Muscle layer of colon (tissue), 2 donors: ENCODE measurements around the gene DBNL.

Source experiments
- H3K27ac ChIP-seq: one replicate; pipeline ENCODE4 v1.7.0; 2013; ENCODE audit warnings: low read depth, mild to moderate bottlenecking, low read length, moderate library complexity
- H3K27me3 ChIP-seq, 2 donors: one replicate each; pipeline ENCODE4 v1.7.0; 2013; ENCODE audit warnings: low read length in 2 of 2, mild to moderate bottlenecking in 2 of 2; ENCODE audit not compliant: insufficient read depth in 2 of 2, control insufficient read depth in 1 of 2
- H3K36me3 ChIP-seq: one replicate; pipeline ENCODE4 v1.7.0; 2013; ENCODE audit warnings: mild to moderate bottlenecking, low read length; ENCODE audit not compliant: insufficient read depth
- H3K4me1 ChIP-seq: one replicate; pipeline ENCODE4 v1.7.0; 2013; ENCODE audit warnings: mild to moderate bottlenecking, low read length; ENCODE audit not compliant: insufficient read depth
- H3K4me3 ChIP-seq, 2 donors: one replicate each; pipeline ENCODE4 v1.7.0; 2013; ENCODE audit warnings: low read length in 2 of 2, low read depth in 1 of 2, mild to moderate bottlenecking in 1 of 2, moderate library complexity in 1 of 2
- H3K9ac ChIP-seq: one replicate; pipeline ENCODE4 v1.7.0; 2013; ENCODE audit warnings: low read length
- H3K9me3 ChIP-seq: one replicate; pipeline ENCODE4 v1.7.0; 2013; ENCODE audit warnings: mild to moderate bottlenecking, low read length
- donor health status: abdominal sarcoma.
- donor health status: Adenocarcinoma of cecum.

Gene DBNL

DNA sequence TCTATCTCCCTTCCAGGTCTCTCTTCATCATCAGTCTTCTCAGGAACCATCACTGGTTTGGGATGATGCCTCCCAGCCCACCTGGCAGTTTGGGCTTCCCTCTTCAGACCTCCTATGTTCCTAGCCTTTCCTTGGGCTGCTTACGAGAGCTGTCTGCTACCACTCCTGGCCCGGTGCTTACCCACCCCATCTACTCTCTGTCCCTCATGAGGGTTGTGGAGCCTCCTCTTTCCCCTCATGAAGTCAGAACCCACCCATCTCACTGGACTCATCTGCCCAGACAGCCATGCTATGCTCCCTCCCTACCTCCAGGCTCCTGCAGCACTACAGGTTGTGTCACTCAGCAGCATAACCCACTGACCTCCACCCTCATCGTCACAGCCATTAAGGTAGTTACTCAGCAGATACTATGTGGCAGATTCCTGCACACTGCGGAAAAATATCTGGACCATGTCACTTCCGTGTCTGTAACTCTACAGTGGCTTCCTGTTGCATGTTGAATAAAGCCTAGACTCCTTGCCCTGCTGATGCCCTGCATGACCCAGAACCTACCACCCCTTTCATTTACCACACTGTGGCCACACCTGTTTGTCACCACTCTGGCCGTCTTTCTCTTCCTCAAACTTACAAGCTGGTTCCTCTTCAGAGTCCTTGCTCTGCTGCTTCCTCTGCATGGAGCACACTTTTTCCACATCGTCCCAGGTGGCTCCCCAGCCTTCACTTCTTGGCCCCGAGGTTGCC is 2.0 kb downstream of the DBNL start:
- H3K27ac ChIP-seq, result no peak overlapping the region
- H3K9ac ChIP-seq, result no peak overlapping the region

DNA sequence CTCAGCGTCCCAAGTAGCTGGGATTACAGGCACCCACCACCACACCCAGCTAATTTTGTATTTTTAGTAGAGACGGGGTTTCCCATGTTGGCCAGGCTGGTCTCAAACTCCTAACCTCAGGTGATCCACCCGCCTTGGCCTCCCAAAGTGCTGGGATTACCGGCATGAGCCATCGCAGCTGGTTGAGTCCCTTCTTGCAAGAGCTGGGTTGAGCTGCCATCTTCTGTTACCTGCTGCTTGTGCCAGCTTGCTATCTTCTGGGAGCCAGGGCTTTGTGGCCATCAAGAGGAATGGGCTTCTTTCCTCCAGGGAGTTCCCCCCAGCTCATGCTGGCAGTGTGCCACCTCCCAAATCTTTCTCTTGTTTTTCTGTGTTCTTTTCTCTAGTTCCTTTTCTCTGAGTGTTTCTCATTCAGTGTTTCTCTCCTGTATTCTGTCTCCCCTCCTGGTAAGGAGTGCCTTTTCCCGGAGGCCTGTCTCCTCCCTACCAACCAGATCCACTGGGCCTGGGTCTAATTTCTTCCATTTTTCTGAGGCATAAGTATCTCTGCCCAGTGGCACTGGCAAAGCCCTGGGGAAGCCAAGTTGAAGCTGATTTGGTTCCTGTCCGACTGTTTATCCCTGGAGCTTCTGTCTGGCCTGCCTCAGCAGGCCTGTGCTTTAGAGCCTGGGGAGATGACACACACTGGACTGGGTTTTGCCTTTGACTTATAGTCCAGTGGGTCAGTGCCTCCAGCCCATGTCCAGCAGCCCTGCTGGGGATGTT is 3.7 kb downstream of the DBNL start:
- Histone ChIP-seq H3K36me3 (peaks cover 45% of the 10 kb centered on the region), H3K27ac (no peak overlapping the region), H3K27me3 (no peaks in the 10 kb centered on the region), H3K9me3 (no peaks in the 10 kb centered on the region), H3K4me1 (peaks cover 24% of the 10 kb centered on the region), H3K4me3 (no peak overlapping the region), H3K9ac (no peak overlapping the region)

More for the DNA sequence above, 2.0 kb downstream of the DBNL start:
- Histone ChIP-seq H3K36me3 (peaks cover 31% of the 10 kb centered on the region), H3K9me3 (no peaks in the 10 kb centered on the region), H3K27me3 (no peaks in the 10 kb centered on the region), H3K4me3 (no peak overlapping the region), H3K4me1 (peaks cover 24% of the 10 kb centered on the region)

DNA sequence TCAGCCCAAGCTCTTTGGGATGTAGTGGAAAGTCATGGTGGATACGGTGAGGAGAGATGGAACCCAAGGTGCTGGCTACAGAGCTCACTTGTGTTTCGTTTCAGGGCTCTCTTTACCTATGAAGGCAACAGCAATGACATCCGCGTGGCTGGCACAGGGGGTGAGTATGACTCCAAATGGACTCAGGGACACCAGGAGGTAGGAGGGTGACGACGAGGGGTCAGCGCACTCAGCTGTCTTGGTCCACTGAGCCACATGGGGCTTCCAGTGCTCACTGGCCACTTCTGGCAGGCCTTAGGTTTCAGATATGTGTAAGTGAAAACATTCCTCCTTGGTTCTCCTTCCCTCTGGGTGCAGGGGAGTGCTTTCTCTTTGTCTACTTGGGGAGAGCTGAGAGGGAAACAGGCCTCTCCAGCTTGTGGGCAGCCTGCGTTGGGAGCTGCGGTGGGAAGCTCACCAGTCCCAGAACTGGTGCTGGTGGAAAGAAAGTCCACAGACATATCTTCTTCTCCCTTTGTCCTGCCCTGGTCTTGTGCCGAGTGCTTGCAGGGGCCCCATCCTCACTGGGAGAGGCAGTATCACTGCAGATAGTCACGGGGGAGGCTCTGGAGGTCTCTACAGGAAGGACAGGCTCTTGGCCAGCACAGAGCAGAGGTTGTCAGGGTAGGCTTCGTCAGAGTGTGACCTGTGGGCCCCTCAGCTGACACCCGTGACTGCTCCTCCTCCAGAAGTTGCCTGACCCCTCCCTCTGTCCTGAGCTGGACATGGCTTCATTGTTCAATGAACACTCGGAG is 5.8 kb downstream of the DBNL start:
- Histone ChIP-seq H3K27me3 (no peaks in the 10 kb centered on the region), H3K36me3 (peaks cover 58% of the 10 kb centered on the region), H3K27ac (no peak overlapping the region), H3K9me3 (no peaks in the 10 kb centered on the region), H3K4me1 (peaks cover 18% of the 10 kb centered on the region), H3K9ac (no peak overlapping the region), H3K4me3 (no peak overlapping the region)

DNA sequence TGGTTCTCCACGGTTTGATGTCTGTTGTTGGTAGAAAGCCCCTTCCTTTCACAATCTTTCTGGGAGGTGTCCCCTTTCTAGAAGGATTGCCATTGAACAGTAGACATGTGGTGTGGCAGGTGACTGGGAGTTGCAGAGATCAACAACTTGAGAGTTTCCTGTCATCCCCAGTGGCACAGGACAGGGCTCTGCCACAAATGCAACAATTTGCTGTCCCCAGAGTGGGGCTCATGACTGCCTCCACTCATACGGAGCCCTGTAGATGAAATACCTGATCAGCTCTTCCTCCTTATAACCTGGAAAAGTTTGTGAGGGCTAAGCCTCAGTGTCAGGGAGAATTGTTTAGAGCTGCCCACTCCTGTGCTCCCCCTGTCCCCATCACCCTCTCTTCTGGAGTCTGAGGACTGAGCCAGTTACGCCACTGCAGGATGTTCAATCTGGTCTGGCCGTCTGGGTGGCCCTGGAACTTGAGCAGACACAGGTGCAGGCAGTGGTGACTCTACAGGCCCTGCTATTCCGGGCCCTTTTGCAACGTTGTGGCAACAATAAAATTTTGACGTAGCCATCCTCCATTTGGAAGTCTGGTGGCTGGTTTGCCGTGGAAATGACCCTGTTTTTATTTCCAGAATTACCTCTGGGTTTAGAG is 6.5 kb downstream of the DBNL start:
- H3K36me3 ChIP-seq, result peaks cover 63% of the 10 kb centered on the region
- no peaks in the 10 kb centered on the region for H3K27me3 ChIP-seq
- peaks cover 11% of the 10 kb centered on the region for H3K4me1 ChIP-seq
- H3K4me3 ChIP-seq, result no peak overlapping the region
- no peak overlapping the region for H3K9ac ChIP-seq
- no peak overlapping the region for H3K27ac ChIP-seq
- no peaks in the 10 kb centered on the region for H3K9me3 ChIP-seq

DNA sequence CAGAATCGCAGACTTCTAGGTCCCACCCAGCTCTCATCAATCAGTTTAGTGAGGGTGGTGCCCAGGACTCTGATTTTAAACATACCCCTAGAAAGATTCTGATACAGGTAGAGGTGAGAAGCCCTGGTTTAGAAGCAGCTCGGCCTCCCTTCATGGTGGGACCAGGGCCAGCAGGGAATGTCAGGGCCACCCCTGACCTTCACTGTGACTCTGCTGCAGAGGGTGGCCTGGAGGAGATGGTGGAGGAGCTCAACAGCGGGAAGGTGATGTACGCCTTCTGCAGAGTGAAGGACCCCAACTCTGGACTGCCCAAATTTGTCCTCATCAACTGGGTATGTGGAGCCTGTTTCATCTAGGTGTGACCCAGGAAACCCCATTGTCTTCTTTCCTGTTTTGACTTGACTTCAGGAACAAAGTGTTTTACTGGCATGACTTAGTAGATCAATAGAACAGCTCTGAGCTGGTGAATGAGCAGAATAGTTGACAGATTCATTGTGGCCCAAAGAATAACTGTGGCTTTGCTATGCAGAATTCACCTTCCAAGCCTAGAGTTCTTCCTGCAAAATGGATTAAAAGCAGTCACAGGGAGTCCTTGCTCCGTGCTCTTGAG is 7.2 kb downstream of the DBNL start:
- Histone ChIP-seq H3K27me3 (no peaks in the 10 kb centered on the region), H3K36me3 (peaks cover 66% of the 10 kb centered on the region), H3K9ac (no peak overlapping the region), H3K9me3 (no peaks in the 10 kb centered on the region), H3K4me3 (no peak overlapping the region), H3K27ac (no peak overlapping the region), H3K4me1 (peaks cover 4% of the 10 kb centered on the region)

DNA sequence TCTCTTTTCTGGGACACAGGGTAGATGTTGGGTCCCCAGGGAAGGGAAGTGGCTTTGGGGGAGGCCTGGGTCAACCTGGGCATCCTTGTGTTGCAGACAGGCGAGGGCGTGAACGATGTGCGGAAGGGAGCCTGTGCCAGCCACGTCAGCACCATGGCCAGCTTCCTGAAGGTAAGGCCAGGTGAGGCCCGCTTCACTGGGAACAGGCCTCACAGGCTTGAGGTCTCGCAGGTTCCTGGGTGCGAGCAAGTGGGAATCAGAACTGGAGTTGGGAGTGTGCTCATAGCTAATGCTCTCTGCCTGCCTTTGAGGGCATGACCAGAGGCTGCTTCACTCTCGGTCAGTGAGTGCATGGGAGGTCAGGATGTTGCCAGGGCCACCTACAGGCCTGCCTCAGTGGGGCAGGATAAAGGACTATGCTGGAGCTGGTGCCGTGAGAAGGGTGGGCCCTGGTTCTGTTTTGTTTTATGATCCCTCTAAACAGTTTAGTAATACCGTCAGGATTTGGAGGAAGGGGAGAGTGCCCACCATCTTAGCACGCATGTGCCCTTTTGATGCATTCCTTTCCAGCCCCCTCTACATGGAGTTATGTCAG is 8.4 kb downstream of the DBNL start:
- H3K4me3 ChIP-seq, result no peak overlapping the region
- no peaks in the 10 kb centered on the region for H3K9me3 ChIP-seq
- no peak overlapping the region for H3K9ac ChIP-seq
- no peak overlapping the region for H3K27ac ChIP-seq
- no peaks in the 10 kb centered on the region for H3K27me3 ChIP-seq
- H3K36me3 ChIP-seq, result peaks cover 72% of the 10 kb centered on the region
- no peaks in the 10 kb centered on the region for H3K4me1 ChIP-seq

DNA sequence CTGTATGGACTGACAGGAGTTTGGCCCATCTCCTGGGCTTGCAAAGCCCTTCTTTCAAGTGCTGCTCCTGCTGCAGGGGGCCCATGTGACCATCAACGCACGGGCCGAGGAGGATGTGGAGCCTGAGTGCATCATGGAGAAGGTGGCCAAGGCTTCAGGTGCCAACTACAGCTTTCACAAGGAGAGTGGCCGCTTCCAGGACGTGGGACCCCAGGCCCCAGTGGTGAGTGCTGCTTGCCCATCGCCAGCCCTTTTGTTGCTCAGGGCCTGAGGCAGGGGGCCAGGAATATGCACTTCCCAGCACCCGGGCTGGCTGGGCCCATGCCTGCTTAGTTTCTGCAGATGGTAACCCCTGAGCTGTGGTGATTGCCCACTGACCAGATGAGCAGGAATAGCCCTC is 12.2 kb downstream of the DBNL start:
- H3K9me3 ChIP-seq, result no peaks in the 10 kb centered on the region
- H3K4me1 ChIP-seq, result no peaks in the 10 kb centered on the region
- no peak overlapping the region for H3K27ac ChIP-seq
- H3K36me3 ChIP-seq, result peaks cover 85% of the 10 kb centered on the region
- H3K27me3 ChIP-seq, result no peaks in the 10 kb centered on the region
- H3K9ac ChIP-seq, result no peak overlapping the region
- no peak overlapping the region for H3K4me3 ChIP-seq

DNA sequence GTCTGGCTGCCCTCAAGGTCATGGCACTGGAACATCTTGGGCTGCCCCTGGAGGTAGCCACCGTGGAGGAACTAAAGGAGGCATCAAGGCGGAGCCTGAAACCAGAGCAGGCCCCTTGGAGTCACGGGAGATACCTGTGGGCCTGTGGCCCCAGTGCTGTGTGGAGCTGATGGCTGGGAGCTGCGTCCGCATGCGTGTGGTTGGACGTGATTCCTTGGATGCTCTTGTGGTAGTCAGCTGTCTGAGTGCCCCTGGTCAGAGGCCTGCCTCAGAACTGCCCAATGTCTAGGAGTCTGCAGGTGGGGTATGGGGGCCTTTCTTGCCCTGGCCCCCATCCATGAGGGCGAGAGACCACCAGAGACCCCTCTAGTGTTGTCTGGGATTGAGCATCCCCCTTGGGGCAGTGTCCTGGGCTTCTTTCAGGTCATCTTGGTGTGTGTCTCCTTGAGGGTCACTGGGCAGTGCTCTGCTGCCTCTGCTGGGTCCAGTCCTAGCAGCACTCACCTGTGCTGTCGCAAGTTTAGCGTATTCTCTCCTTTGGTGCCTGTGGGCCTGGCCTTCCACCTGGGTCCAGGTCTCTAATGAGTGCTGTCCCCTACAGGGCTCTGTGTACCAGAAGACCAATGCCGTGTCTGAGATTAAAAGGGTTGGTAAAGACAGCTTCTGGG is 12.8 kb downstream of the DBNL start:
- Histone ChIP-seq H3K4me3 (no peak overlapping the region), H3K9ac (no peak overlapping the region), H3K4me1 (no peaks in the 10 kb centered on the region), H3K27ac (no peak overlapping the region), H3K27me3 (no peaks in the 10 kb centered on the region), H3K36me3 (peaks cover 85% of the 10 kb centered on the region), H3K9me3 (no peaks in the 10 kb centered on the region)

DNA sequence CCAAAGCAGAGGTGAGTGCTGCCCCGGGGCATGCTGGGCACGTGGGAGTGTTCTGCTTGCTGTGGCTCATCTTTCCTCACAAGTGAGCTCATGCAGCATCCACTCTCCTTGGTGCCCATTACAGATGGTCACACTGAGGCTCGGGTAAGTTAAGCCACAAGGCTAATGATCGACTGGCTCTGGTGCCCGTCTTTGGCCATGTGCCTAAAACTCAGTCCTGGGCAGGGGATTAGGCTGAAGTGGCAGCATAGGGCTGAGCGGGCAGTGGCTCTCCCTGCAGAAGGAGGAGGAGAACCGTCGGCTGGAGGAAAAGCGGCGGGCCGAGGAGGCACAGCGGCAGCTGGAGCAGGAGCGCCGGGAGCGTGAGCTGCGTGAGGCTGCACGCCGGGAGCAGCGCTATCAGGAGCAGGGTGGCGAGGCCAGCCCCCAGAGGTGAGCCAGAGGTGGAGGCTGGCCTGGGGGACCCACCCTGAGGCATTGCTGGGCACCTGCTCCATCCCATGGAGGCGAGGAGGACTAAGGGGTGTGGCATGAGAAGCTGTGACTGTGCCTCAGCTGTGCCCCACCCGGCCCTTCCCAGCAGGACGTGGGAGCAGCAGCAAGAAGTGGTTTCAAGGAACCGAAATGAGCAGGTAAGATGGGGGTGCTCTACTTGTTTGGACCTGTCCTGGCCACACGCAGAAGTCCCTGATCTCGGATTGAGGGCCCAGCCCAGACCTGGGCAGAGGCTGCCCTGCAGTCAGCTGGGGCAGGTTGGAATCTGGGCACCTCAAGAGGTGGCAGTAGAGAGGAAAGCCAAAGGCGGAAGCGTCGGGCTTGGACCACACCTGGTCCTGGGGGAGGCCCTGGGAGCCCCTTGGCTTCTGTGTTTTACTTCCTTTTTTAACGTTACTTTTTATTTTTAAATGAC is 13.6 kb downstream of the DBNL start:
- Histone ChIP-seq H3K9ac (no peak overlapping the region), H3K4me3 (no peak overlapping the region), H3K36me3 (peaks cover 79% of the 10 kb centered on the region), H3K27me3 (no peaks in the 10 kb centered on the region), H3K9me3 (no peaks in the 10 kb centered on the region), H3K27ac (no peak overlapping the region), H3K4me1 (no peaks in the 10 kb centered on the region)
